Neural cell (in vitro differentiated cells): ENCODE data around the gene RNF125.
"Not testable (repeated sequence)": the region's sequence is repeated elsewhere in the genome, so short reads cannot be mapped to it uniquely, and the experiment has no call there.

Source experiments
- CTCF ChIP-seq: fragments of 450-650 bp; IDR thresholded peaks from 2 replicates; pipeline ENCODE4 v1.5.1; 2014; ENCODE audit warnings: antibody characterized with exemption, mild to moderate bottlenecking, moderate library complexity; ENCODE audit not compliant: poor library complexity, severe bottlenecking
- EZH2 ChIP-seq: fragments of 200-600, 300-800 bp; shearing (Covaris generic), sonication (generic); IDR thresholded peaks from 2 replicates; pipeline ENCODE4 v1.6.1; 2014; ENCODE audit warnings: antibody characterized with exemption, low read length, borderline replicate concordance, mild to moderate bottlenecking; ENCODE audit not compliant: insufficient read depth, poor library complexity, severe bottlenecking

DNA sequence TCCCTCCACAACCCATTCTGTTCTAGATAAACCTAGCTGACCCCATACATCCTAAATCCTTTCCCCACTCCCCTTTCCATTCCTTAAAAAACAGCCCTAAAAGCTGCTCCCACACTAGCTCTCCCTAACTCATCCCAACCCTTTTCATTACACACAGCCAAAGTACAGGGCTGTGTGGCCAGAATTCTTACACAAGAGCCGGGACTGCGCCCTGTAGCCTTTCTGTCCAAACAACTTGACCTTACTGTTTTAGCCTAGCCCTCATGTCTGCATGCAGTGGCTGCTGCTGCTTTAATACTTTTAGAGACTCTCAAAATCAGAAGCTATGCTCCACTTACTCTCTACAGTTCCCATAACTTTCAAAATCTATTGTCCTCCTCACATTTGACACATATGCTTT lies 14.8 kb upstream of the RNF125 start:
- TF ChIP-seq CTCF, EZH2: not testable (repeated sequence)
